GM20431 (cell line): Measurements from ENCODE around the gene SRBD1.

Source experiments
- in situ Hi-C: fragments of 300-500 bp; cut with MseI, MboI; formaldehyde crosslinking; loops from one replicate; pipeline ENCODE4 v1.15.0; 2020; ENCODE audit warnings: low sequenced_read_pairs; ENCODE audit not compliant: unreplicated experiment

Gene SRBD1

DNA sequence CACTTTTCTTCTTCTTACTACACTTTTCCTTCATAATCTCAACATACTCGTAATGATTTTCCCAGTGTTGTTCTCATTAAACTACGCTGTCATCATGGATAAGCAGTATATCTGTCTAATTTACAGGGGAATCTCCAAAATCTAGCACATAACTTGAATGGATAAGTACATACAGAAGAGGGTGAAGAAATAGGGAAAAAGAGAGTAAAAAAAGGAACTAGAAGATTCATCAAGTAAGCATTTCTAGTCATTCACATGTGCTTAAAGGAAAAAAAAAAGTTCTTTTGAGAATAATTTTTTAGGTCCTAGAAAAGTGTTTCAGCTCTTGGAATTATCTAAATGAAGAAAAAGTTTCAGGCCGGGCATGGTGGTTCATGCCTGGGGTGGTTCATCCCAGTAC is 51.6 kb downstream of the SRBD1 start:
- in situ Hi-C loops = no loop called here

DNA sequence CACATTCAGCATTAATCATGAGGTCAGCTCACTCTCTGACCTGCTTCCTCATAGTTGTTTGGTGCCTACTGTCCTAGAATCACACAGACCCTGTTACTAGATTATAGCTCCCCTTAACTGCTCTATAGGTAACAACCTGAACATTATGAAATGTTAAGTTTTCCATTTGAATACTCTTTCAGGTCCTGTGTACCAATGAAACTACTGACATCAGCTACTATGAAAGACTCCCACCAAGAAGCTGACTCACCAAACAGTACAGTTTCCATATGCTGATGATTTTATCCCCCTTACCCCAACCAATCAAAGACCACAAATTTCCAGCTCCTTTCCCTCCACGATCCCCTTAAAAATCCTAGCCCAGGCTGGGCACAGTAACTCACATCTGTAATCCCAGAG is 56.3 kb downstream of the SRBD1 start:
- in situ Hi-C loops = no loop called here

GRCh38 chr2:45554073-45554741 is 56.9 kb downstream of the SRBD1 start:
- in situ Hi-C loops = no loop called here

GRCh38 chr2:45551862-45552261 is 59.2 kb downstream of the SRBD1 start:
- in situ Hi-C loops = no loop called here

DNA sequence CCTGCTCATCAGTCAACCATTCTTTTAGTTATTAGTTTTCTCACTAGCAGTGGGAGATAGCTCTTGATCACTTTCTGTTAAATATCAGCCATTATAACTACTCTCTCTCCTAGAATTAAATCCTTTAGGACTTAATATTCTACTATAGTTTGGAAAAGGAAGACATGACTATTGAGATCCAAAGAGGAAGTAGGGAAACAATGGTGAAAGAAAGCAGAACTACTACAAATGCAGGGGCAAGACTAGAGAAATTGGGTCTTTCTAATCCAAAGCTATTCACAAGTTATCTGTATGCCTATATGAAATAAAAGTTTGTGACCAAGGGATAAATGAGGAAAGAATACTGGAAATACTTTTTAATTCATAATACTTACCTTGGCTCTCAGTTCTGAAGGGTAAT is 65.1 kb downstream of the SRBD1 start:
- in situ Hi-C loops = no loop called here

GRCh38 chr2:45543257-45543656 is 67.8 kb downstream of the SRBD1 start:
- in situ Hi-C loops = no loop called here

GRCh38 chr2:45542013-45542412 is 69.1 kb downstream of the SRBD1 start:
- in situ Hi-C loops = no loop called here

DNA sequence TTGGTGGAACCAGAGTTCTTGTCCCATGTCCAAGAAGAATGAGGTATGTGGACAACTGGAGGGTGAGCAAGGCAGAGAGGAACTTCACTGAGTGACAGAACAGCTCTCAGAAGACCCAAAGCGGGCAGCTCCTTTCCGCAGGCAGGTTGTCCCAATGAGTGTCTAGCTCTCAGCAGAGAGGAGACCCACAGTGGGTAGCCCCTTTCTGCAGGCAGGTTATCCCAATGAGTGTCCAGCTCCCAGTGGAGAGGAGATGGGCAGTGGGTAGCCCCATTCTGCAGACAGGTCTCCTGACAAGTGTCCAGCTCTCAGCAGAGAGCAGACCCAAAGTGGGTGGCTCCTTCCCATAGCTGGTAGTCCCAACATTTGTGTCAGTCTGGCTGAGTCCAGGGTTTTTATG is 69.6 kb downstream of the SRBD1 start:
- in situ Hi-C loops = no loop called here

GRCh38 chr2:45540942-45541341 is 70.1 kb downstream of the SRBD1 start:
- in situ Hi-C loops = no loop called here

DNA sequence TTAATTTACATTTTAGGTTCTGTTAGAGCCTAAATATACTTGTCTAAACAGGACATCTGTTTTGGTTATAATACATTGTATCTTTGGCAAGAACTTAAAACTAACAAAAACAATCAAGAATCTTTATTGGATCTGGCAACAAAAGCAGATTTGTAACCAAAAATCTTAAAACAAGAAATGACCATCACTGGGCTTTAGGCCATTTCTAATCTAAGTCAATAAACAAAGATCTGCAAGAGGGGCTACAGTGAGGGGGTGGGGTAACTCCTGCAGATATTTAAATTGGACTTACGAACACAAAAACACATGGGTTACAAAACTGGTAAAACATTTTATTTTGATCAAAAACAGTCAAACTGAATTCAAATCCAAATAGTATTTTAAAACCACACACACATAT is 77.3 kb downstream of the SRBD1 start:
- in situ Hi-C loops = no loop called here

DNA sequence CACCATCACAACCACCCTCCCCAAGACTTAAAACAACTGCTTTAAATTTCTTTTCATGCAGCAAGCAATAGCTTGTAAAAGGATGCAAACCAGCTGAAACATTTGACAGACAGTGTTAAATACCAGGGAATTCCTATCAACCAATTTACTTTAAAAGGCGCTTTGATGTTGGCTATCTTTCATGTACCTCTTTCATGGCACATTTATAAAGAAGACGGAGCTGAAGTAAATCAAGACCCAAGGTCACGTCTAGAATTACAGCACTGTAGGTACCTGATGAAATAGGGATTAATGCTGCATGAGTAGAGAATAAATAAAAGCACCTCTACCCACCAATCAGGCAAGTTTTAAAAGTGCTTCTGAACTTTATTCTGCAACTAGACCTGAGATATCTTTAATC is 78.9 kb downstream of the SRBD1 start:
- in situ Hi-C loops = no loop called here

GRCh38 chr2:45524016-45524415 is 87.1 kb downstream of the SRBD1 start:
- in situ Hi-C loops = no loop called here

- in situ Hi-C loops = no loop called here
Measured at GRCh38 chr2:45518546-45518945, 92.5 kb downstream of the SRBD1 start.

DNA sequence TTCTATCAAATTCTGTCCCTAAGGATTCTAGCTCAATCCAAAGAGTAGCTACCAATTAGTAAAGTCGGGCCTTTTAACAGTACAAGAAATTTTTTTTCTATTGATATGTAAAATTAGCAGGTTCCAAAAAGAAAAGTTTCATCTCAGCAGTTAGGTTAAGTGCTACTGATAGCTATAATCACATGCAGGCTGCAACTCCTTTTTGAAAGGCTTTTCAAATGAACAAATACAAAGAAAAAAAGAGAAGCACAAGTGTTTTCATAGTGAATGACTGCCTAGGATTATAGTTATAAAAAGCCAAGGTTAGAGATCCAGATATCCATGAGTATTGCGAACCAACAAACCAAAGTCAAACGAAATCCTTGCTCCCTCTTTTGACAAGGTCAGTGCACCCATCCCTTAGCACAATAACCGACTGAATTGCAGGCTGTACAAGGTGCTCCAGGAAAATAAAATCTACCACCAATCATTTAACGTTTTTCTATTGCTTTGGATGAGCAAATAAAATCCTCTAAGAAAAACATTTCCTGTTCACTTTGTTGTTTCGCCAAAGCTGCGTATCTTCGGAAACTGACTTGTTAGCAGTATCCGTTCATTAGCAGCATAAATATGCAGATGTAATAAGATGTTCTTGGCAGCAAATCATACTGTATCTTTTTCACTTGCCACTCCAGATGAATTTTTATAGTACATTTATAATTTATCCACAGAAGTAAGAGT is 100.2 kb downstream of the SRBD1 start:
- in situ Hi-C loops = no loop called here

DNA sequence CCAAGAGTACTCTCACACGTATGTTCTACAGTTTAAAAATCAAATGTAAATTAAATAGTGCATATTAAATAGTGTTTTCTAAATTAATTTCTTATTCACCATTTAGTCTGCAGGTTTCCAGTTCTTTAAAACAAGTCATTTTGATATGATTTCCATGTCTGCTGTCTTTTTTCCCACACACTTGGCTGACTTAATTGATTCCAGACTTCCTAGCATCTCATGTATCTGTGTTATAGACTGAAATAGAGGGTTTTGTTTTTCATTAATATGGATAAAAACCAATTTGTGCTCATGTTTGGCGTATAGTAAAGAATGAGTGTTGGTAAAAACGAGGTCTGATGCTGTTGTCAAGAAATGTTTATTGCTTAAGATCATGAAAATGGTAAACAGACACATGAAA is 104.3 kb downstream of the SRBD1 start:
- in situ Hi-C loops = no loop called here

GRCh38 chr2:45505138-45505537 is 105.9 kb downstream of the SRBD1 start:
- in situ Hi-C loops = no loop called here

DNA sequence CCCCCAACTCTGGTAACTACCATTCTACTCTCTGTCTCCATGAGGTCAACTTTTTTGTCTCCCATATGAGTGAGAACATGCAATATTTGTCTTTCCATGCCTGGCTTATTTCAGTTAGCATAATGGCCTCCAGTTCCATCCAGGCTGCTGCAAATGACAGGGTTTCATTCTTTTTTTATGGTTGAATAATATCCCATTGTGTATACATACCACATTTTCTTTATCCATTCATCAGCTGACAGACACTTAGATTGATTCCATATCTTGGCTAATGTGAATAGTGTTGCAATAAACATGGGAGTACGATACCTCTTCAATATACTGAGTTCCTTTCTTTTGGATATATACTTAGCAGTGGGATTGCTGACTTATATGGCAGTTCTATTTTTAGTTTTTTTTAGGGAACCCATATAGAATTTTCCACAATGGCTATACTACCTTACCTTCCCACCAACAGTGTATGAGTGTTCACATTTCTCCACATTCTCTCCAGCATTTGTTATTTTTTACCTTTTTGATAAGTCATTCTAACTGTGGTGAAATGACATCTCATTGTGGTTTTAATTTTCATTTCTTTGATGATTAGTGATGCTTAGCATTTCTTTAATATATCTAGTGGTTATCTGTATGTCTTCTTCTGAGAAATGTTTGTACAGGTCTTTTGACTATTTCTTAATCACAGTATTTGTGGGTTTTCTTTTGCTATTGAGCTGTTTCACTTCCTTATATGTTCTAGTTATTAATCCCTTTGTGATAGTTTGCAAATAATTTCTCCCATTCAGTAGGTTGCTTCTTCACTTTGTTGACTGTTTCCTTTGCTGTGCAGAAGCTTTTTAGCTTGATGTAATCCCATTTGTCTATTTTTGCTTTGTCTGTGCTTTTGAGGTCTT is 112.2 kb downstream of the SRBD1 start:
- in situ Hi-C loops = loop anchor here (10.0 kb wide), 1 partner anchor 514 kb away; no protein-coding TSS in a partner anchor

DNA sequence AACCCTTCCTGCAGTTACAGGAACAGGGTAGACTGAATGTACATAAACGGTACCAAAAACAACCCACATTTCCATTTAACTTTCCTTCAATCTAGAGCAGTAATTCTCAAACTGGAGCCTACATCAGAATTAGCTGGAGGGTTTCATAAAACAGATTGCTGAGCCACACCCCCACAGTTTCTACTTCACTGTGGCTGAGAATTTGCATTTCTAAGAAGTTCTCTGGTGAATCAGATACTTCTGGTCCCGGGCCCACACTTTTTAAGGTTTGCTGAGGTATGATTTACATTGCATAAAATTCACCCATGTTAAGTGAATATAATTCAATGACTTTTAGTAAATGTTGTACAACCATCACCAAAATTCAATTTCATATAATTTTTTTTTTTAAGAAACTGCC is 113.7 kb downstream of the SRBD1 start:
- in situ Hi-C loops = loop anchor here (10.0 kb wide), 1 partner anchor 513 kb away; no protein-coding TSS in a partner anchor

GRCh38 chr2:45496869-45497268 is 114.2 kb downstream of the SRBD1 start:
- in situ Hi-C loops = loop anchor here (10.0 kb wide), 1 partner anchor 512 kb away; no protein-coding TSS in a partner anchor

- in situ Hi-C loops = loop anchor here (10.0 kb wide), 1 partner anchor 510 kb away; no protein-coding TSS in a partner anchor
Measured at GRCh38 chr2:45494978-45495293, 116.1 kb downstream of the SRBD1 start.
